GM18909 (cell line): ENCODE data around the gene HS6ST3.
A peak's percentile ranks its signal among the peaks of the same experiment; 100 is the strongest.

Source experiments
- ATAC-seq: cut with Tn5 transposase; IDR thresholded peaks from one replicate; pipeline ENCODE4 v1.9.1; 2021; ENCODE audit warnings: mild to moderate bottlenecking; ENCODE audit not compliant: unreplicated experiment, poor library complexity

Gene HS6ST3

DNA sequence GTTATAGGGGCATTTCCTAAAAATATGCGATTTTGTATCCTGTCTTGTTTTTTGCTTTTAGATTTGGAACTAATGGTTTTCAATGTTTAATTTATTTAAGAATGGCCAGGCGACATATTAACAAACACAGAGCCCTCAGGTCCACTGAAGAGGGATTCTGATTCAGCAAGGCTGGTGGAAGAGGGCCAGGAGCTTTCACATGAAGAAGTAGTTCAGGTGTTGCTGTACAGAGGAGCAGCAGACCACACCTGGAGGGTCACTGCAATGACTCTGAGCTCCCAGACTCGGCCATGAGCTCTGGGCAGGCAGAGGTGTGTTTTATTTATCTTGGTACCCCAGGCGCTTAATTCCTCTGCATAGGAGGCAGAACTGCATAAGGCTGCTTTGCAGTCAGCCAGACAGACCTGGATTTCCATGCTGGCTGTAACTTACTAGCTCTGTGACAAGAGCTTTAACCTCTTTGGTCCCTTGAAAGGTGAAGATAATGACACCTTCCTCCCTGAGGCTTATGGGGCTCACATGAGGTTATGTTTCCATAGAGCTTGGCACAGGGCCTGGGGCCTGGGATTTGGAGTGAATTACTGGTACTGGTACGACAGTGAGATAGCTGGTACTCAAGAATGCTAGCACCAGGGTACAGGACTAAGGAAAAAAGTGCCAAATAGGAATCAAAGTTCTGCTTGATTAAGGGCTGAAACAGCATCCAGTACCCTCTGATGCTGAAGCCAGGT, 719.6 kb downstream of the HS6ST3 start:
- no peak for ATAC-seq

DNA sequence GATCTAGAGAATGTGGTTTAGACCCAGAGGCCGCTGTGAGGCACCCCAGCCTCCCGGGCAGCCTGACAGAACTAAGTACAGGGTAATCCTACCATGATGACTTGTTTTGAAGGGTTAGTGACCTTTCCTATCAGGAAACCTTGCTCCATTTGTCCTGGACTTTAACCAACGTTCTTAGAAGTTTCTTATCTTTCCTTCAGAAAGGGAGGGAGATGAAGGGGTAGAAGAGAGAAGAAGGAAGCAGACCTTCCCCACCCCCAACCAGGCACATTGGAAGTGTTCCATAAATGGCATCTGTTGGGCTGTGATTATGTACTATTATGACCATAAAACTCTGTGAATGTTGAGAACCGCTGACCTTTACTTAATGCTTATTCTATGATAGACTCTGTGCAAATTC, 720.2 kb downstream of the HS6ST3 start:
- ATAC-seq: no peak

DNA sequence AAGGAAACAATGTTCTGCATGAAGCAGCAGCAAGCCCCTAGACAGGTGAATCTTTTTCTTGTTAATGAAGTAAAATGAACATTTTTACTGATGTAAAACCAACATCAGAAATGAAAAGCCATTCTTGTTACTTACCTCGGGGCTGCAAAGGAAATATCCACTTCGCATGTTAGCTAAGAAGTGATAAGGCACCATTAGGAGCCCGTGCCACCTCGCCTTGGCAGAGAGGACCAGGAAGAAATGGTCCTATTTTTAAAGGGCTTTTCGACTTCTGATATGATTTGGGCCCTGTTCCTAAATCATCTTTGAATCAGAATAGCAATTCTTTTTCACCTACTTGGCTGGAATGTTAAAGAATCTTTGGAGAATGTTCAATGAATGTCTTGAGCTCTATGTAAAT, 721.1 kb downstream of the HS6ST3 start:
- ATAC-seq: no peak

DNA sequence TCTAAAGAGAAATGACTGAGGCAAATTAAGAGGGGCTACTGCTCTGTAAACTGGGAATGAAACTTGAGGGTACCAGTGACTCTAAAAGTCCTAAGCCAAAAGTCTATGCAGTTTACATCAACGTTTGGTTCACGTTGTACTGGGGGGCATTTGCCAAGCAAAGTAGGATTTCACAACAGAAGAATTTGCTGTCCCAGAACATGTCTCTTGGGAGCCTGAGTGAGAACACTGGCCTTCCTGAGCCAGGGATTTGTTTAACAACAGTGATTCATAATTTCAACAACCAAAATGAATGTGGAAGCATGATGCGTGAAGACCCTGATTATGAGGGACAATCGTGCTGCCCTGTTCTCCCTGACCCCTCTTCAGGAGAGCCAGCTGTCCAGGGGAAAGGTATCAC, 726.4 kb downstream of the HS6ST3 start:
- ATAC-seq: no peak

DNA sequence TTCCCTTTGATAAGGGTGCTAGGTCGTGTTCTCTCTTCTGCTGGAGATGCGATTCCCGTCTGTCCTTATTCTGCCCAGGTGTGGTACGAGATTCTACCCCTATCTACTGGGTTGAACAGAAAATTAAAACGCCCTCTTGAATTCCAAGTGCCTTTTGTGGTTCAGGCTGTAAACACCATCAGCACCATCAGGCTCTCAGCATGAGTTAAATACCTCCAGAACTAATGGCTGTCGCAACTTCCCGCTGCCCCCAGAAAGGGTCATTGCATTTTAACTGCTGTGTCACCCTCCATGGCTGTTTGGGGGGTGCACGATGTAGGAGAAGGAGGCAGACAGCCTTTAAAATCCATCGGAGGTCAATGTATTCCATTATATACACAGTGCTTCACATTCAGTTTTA, 727.0 kb downstream of the HS6ST3 start:
- no peak for ATAC-seq

DNA sequence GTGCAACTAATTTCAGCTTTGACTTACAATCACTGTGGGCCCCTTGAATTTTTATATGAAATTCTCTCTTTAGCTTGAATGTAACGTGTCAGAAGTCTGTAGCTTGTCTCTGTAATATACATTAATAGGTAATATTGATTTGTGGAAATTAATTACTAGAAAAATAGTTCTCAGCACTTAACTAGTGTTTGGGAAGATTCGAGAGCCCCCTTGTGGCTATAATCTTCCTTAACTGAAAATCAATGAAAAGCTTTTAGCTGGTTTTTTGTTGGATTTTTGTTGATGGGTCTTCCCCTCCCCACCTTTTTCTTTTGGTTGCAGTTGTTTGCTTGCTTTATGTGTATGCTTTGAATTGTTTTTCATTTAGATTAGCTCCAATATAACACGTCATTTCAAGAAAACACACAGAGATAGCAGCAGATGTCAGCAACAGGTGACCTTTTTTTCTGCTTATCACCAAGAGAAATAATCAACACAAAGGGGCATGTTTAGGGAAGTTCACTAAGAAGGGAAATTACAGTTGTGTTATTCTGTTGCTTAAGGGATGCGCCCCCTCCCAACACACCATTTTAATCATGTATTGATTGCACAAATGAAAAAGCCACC, 727.5 kb downstream of the HS6ST3 start:
- no peak for ATAC-seq

DNA sequence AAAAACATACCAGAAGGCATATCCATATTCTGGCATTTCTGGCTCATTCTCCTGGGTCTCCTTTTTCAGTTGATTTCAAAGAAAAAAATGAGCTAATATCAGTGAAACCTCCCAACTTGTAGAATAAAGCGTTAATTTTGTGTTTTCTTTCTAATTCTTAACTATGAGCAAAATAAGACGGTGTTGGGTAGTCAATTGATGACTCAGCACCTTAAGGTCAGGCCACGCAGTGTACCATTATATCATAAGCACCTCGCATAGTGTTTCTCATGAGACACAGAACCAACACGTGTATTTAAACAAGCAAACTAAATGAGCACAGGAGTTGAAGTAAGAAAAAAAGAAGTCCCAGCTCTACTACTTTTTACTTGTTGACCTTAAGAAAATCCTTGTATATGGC, 729.5 kb downstream of the HS6ST3 start:
- no peak for ATAC-seq

DNA sequence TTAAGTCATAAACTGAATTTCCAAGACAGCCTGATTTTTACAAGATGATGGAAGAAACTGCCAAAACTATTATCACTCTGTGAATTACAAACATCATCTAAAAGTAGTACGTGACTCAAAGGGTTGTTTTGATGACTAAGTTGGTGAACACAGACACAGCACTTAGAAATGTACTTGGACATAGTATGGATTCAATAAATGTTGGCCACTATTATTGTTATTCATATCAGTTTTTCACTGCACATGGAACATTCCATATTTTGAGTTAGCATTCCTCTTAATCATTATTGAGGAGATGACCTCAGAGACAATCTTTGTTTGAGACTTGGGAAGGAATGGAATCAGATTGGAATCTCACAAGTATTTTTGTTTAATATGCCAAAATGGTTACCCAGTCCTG, 731.5 kb downstream of the HS6ST3 start:
- no peak for ATAC-seq

DNA sequence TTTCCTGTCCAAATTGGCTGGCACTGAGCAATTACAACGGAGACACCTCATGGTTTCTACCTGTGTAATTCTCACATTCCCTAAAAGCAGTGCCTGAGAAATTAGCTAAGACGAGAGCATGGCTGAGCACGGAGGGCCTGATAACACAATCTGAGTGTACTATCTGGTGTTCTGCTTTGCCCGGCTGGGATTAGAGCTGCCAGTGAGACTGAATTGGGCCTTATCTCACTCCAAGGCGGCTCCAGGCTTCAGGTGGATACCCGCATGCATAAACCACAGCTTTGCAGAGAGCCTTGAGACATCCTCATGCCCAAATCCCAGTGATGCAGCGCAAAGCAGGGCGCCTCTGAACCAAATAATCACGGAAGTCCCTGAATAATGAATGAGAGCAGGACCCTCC, 732.1 kb downstream of the HS6ST3 start:
- ATAC-seq: no peak

DNA sequence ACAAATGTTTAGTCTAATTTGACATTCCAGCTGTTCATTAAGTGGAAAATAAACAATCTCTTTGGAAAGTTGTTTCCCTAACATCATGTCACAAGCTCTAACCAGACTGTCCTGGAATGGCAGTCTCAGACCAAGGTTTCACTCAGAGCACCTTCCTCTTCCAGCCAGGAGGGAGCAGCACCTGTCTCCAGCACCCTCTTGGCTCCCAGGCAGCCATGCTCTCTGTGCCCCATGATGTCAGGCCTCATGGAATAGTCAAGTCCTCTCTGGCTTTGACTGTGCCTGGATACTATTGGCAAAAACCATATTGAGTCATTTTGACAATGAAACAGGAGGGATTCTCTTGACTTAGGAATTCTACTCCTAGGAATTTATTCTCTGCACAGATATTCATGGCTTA, 733.0 kb downstream of the HS6ST3 start:
- peak; percentile 65 for ATAC-seq

DNA sequence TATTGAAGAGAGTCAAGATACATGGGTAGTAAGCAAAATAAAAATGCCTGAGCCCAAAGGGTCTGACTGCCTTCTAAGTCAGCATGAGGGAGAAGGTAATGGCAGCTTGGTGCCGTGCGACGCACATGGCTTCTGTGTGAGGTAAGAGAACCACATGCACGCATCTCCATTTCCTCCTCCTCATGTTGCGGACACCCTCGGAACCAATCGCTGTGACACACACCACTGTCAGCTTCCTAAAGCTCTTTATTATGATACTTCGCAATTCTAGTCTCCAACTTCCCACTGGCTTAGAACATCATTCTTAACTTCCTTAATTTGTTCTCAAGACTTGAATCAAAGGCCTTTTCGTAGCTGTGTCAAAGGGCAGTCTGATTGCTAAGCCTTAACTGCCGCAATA, 734.2 kb downstream of the HS6ST3 start:
- ATAC-seq: no peak

DNA sequence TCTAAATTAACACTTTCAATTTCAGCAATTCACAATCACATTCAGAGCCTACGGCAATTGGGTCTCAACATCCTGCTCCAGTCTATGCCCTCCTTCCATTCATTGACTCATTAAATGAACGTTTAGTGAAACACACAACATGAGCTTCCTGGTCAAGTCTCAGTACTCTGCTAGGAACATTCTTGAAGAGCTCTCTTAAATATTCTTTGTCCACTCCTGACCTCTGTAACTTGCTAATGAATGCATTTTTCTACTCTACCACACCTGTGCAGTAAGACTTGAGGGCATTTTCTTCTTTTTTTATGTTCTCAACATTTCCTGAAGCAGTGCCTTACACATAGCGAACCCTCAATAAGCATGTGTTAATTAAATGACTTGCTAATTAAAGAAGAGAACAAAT, 735.7 kb downstream of the HS6ST3 start:
- no peak for ATAC-seq

DNA sequence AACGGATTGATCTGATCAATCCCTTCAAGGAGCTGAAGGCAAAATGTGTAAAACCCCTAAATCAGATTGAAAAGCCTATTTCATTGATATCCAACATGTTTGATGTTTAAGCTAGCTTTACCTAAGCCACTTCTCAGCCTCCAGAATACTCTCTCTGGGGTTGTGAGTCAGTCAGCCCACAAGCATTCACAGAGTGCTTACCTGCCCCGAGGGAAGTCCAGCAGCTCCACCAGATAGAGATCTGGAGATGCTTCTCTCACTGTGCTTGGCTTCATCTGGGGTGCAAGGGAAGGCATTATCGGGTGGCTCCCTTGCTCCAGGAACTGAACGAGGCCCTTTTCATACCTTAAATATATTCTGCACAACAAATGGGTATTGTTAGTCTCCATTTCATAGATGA, 744.7 kb downstream of the HS6ST3 start:
- no peak for ATAC-seq

DNA sequence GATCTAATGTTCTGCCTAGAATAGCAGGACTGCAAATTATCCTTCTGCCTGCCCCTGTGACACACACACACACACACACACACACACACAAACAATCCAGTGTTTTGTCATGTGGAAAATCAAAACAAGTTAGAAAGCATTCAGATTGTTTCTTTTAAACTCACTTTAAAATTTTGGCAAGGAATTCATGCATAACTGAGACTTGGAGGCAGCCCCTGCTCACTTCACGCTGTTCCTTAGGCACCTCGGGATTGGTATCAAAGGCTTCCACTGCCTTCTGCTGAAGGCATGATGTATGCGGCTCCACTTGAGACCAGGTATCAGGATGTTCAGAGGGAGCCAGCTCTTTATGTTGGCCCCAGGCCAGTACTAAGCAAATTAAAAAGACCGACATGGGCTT, 745.6 kb downstream of the HS6ST3 start:
- no peak for ATAC-seq

DNA sequence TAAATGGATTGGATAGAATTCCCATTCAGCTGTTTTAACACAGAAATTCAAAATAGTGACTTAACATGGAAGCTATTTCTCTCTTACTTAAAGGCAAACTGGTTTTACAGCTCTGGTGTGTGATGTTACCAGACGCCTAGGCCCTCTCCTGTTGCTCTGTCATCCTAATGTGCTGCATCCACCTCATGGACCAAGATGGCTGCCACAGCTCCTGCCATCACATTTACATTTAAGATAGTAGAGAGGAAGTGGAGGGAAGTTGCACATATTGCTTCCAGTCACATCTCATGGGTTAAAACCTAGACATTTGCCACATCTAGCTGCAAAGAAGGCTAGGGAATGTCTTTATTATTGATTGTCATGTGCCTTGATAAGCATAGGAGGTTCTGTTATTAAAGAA, 746.8 kb downstream of the HS6ST3 start:
- ATAC-seq: no peak

DNA sequence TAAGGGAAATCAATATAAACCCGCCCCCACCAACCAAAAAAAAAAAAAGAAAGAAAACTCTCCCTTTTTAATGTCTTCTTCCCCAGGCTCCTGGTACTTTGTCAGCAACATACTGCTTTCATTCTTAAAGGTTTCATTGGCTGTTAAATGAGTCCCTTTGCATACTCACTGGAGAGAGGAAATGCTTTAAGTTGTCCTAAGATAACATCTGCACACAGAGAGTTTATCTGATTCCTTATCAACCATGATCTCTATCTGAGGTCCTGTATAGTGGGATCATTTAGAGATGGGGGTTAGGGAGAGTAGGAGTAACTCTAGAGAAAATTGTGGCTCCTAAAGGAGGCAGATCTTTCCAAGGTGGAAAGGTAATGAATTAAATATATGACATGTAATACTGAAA, 747.9 kb downstream of the HS6ST3 start:
- ATAC-seq: no peak

DNA sequence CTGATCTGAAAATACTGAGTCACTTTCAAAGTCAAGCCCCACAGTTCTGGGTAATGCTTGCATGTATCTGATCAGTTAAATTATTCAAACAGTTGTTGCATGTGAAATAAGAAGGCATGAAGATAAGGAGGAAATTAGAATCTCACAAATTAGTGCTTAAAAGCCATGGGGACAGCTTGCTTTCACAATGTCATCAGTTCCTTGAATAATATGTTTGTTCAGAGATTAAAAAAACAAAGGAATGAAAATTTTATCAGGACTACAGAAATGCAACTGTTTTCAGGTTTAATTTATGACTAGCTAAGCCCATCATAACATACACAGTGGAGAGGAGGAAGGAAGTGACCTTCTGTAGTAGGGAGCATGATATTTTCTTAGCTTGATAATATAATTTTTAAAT, 754.3 kb downstream of the HS6ST3 start:
- no peak for ATAC-seq

DNA sequence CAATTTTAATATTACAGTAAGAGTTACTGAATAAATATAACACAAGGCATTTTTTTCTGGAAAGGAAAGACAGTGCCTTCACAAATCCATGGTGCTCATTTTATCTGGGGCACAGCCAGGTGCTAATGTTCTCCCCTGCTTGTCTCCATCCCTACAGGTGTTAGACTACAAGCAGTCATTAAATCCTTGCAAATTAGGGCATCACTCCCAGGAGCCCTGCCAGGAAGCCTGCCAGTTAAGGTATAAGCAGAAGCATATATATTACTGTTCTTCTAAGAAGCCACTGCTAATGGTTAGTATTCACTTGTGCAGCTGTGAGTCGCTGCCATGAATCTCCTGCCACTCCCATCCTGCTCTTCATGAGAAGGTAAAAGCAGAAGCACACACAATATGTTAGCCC, 754.7 kb downstream of the HS6ST3 start:
- no peak for ATAC-seq

DNA sequence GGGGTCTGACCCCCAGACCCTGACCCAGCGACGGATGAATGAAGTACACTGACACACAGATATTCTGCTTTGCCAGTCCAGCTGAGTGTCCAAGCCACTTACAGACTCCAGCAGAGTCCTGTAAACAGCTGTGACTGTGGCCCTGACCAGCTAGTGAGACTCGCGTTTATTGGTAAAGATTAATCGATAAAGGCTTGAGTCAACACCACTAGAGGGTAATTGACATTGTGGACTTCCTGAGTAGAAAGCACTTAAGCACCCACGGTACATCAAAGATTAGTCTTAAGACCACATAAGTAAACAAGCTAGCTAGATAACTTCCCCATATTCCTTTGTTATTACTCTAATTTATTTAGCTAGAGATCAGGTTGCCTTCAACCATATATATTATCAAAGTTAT, 758.4 kb downstream of the HS6ST3 start:
- no peak for ATAC-seq

DNA sequence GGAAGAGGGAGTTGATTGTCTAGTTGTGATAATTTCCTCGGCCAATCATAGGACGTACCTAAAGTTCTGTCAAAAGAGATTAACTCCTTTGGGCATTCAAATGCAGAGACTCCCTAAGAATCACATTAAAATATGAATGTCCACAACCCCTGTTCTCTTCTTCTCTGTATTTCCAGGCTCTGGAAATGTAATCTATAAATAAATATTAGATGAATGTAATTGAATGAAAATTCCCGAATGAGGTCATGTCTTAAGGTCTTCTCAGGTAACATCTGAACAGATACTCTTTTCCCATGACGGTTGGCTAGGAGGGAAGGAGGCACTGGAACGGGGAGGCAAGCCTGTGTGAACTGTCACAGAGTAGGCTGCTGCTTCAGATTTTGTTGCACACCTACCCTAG, 759.2 kb downstream of the HS6ST3 start:
- ATAC-seq: no peak

DNA sequence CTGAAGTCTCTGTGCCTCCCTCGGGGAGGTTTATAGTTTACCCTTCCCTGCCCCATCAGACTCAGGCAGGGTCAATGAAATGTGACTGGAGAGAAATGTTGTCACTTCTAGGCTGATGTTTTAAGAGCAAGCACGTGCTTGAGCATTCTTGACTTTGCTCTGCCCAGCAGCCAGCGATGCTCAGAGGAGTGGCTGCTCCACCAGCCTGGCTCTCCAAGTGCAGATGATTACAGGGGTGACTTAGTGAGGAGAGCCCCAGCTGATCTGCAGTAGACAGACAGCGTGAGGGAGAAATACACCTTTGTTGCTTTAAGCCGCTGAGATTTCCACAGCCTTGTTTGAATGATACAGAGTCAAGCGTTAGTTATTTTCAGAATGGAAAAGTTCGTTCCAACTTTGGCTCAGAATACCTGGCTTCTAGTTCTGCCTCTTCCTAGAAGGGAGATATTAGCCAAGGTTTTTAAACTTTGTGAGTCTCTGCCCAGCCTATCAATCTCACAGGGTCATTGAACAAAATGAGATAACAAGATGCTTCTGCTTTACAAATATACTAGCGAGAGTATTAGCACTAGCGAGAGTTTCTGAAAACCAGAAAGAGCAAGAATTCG, 760.7 kb downstream of the HS6ST3 start:
- no peak for ATAC-seq

DNA sequence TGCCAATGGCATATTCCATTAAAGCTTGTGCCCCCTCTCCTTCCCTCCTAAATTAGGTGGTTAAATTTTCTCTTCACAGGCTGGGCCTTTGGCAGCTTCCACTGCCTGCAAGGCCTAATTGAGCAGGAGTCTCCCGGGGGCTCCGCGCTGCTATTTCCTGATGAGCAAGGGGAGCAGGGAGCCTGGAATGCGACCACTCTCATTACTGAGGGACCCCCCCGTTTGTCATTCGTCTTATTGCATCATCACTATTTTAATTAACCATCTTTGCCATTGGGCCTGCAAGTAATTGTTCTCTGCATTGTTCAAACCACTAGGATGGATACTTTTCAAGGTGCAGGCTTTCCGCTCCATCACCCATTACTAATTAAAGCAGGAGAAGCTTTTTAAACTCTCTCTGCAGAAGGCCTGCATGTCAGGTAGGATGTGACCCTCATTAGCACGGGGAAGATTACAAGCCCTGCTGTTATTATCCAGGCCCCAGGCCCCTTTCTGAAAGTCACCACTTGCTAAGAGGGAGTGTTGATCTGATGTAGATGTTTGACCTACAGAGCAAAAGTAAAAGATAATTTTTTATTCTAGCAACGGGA, 762.0 kb downstream of the HS6ST3 start:
- no peak for ATAC-seq
